Measurements from ENCODE around the gene OGT.
"Not testable (repeated sequence)": the region's sequence is repeated elsewhere in the genome, so short reads cannot be mapped to it uniquely, and the experiment has no call there.

Gene OGT

DNA sequence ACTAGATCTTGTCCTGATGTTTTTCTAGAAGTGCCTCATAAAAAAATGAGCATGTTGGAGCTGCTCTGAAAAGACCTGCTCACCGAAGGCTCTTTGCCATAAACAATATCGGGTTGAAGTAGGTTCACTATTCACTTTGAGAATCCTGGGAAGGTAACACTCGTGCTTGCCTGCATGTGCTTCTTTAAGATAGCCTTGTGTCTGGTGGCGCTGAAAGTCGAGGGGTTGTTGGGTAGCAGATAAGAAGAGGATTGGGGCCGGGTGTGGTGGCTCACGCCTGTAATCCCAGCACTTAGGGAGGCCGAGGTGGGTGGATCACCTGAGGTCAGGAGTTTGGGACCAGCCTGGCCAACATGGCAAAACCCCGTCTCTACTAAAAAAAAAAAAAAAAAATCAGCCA lies 78.8 kb downstream of the OGT start:
- not testable (repeated sequence) for H3K4me1 ChIP-seq (ENCODE audit: control insufficient read depth, insufficient read depth, low read length, poor library complexity, severe bottlenecking); H3K9me3 ChIP-seq (ENCODE audit: control insufficient read depth, low read length); H3K4me3 ChIP-seq (ENCODE audit: extremely low read depth, insufficient read depth, low read length, poor library complexity, severe bottlenecking); H3K27ac ChIP-seq (ENCODE audit: low read depth, low read length, severe bottlenecking)
- WGBS, 2 experiments (ENCODE audit: insufficient coverage in 2 of 2): 100% methylated on average over 1 to 5 of the region's 9 CpGs
- peaks cover 34% of the 10 kb centered on the region for H3K36me3 ChIP-seq (ENCODE audit: control insufficient read depth, insufficient read depth, low read length)

DNA sequence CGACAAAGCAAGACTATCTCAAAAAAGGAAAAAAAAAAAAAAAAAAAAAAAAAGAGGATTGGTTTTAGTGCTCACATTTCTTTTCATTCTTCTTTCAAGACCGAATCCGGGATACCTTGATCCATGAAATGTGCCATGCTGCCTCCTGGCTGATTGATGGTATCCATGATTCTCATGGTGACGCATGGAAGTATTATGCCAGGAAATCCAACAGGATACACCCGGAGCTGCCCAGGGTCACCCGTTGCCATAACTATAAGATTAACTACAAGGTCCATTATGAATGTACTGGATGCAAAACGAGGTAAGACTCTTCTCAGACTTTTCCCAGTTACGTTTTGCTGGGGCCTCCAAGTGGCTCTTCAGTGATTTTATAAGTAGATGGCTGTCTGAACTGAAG lies 79.4 kb downstream of the OGT start:
- Histone ChIP-seq H3K9me3 (ENCODE audit: control insufficient read depth, low read length) (no peaks in the 10 kb centered on the region), H3K36me3 (ENCODE audit: control insufficient read depth, insufficient read depth, low read length) (peaks cover 31% of the 10 kb centered on the region)
- WGBS, 2 experiments (ENCODE audit: insufficient coverage in 2 of 2): 100% methylated on average over 3 of the region's 8 CpGs; no CpG with 5 or more reads in 1 of the 2 experiments

GRCh38 chrX:71615056-71615455 lies 82.2 kb downstream of the OGT start:
- WGBS, 2 experiments (ENCODE audit: insufficient coverage in 2 of 2): 92% methylated on average over 2 of the region's 4 CpGs; no CpG with 5 or more reads in 1 of the 2 experiments
- Histone ChIP-seq H3K9me3 (ENCODE audit: control insufficient read depth, low read length) (no peaks in the 10 kb centered on the region), H3K4me3 (ENCODE audit: extremely low read depth, insufficient read depth, low read length, poor library complexity, severe bottlenecking) (no peak overlapping the region), H3K4me1 (ENCODE audit: control insufficient read depth, insufficient read depth, low read length, poor library complexity, severe bottlenecking) (no peaks in the 10 kb centered on the region), H3K36me3 (ENCODE audit: control insufficient read depth, insufficient read depth, low read length) (peaks cover 15% of the 10 kb centered on the region), H3K27ac (ENCODE audit: low read depth, low read length, severe bottlenecking) (no peak overlapping the region)

More for the DNA sequence above, 79.4 kb downstream of the OGT start:
- Histone ChIP-seq H3K27ac (ENCODE audit: low read depth, low read length, severe bottlenecking) (no peak overlapping the region), H3K4me1 (ENCODE audit: control insufficient read depth, insufficient read depth, low read length, poor library complexity, severe bottlenecking) (no peaks in the 10 kb centered on the region), H3K4me3 (ENCODE audit: extremely low read depth, insufficient read depth, low read length, poor library complexity, severe bottlenecking) (no peak overlapping the region)

- 85 to 91% methylated on average over 4 to 6 of the region's 10 CpGs for WGBS, 2 experiments (ENCODE audit: insufficient coverage in 2 of 2)
- no peak overlapping the region for H3K4me3 ChIP-seq (ENCODE audit: extremely low read depth, insufficient read depth, low read length, poor library complexity, severe bottlenecking)
- H3K27ac ChIP-seq (ENCODE audit: low read depth, low read length, severe bottlenecking): no peak overlapping the region
- peaks cover 13% of the 10 kb centered on the region for H3K36me3 ChIP-seq (ENCODE audit: control insufficient read depth, insufficient read depth, low read length)
- no peaks in the 10 kb centered on the region for H3K4me1 ChIP-seq (ENCODE audit: control insufficient read depth, insufficient read depth, low read length, poor library complexity, severe bottlenecking)
- no peaks in the 10 kb centered on the region for H3K9me3 ChIP-seq (ENCODE audit: control insufficient read depth, low read length)
Observed at GRCh38 chrX:71615954-71616353, 83.0 kb downstream of the OGT start.

DNA sequence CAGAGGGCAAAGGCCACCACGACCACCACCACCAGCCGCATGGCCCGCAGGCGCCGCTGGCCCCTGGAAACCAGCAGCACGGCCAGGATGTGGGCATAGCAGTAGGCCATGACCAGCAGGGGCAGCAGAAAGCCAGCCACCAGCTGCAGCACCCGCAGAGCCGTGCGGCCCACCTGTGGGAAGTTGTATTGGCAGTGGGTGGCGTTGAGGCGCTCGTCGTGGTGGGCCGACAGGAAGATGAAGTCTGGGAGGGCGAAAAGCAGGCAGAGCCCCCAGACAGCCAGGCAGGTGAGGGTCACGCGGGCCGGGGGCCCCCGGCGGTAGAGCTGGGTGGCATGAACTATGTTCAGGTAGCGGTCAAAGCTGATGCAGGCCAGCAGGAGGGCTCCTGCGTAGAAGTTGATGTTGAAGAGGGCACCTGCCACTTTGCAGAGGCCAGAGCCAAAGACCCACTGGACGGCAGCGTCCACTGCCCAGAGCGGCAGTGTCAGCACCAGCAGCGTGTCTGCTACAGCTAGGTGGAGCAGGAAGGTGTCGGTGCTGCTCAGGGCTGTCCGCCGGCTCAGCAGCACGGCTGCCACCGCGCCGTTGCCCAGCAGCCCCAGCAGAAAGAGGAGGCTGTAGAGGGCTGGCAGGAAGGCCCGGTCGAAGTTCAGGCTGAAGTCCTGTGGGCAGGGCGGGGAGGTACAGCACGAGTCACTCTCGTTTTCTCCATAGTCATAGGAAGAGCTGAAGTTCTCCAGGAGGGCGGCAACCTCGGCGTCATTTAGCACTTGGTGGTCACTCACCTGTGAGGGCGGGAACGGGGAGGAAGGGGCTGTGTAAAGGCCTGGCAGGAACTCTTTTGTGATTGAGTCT lies 84.0 kb downstream of the OGT start:
- Histone ChIP-seq H3K27ac (ENCODE audit: low read depth, low read length, severe bottlenecking) (no peak overlapping the region), H3K4me1 (ENCODE audit: control insufficient read depth, insufficient read depth, low read length, poor library complexity, severe bottlenecking) (no peaks in the 10 kb centered on the region), H3K4me3 (ENCODE audit: extremely low read depth, insufficient read depth, low read length, poor library complexity, severe bottlenecking) (no peak overlapping the region), H3K9me3 (ENCODE audit: control insufficient read depth, low read length) (no peaks in the 10 kb centered on the region), H3K36me3 (ENCODE audit: control insufficient read depth, insufficient read depth, low read length) (peaks cover 5% of the 10 kb centered on the region)
- 93 to 96% methylated on average over 26 of the region's 43 CpGs for WGBS, 2 experiments (ENCODE audit: insufficient coverage in 2 of 2)

DNA sequence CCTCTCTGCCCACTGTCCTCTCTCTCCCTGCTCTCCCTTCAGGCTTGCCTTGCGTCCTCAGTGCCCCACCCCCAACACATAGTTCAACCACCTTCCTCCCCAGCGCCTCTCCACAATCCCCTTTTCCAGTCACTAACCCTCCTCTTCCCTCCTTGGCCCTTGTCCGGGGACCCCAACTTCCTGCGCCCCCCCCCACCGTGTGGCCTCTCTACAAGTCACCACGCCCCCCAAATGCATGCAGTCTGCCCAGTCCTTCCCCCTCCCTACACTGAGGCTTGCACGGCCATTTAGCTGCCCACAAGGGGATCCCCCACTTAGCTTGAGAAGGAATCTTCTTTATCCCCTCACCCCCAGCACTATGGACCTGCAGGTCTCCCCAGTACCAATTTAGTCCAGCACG lies 84.8 kb downstream of the OGT start:
- peaks cover 1% of the 10 kb centered on the region for H3K36me3 ChIP-seq (ENCODE audit: control insufficient read depth, insufficient read depth, low read length)
- H3K27ac ChIP-seq (ENCODE audit: low read depth, low read length, severe bottlenecking): no peak overlapping the region
- no peaks in the 10 kb centered on the region for H3K4me1 ChIP-seq (ENCODE audit: control insufficient read depth, insufficient read depth, low read length, poor library complexity, severe bottlenecking)
- 80% methylated on average over 1 of the region's 8 CpGs; no CpG with 5 or more reads in 1 of the 2 experiments for WGBS, 2 experiments (ENCODE audit: insufficient coverage in 2 of 2)
- no peaks in the 10 kb centered on the region for H3K9me3 ChIP-seq (ENCODE audit: control insufficient read depth, low read length)
- no peak overlapping the region for H3K4me3 ChIP-seq (ENCODE audit: extremely low read depth, insufficient read depth, low read length, poor library complexity, severe bottlenecking)

DNA sequence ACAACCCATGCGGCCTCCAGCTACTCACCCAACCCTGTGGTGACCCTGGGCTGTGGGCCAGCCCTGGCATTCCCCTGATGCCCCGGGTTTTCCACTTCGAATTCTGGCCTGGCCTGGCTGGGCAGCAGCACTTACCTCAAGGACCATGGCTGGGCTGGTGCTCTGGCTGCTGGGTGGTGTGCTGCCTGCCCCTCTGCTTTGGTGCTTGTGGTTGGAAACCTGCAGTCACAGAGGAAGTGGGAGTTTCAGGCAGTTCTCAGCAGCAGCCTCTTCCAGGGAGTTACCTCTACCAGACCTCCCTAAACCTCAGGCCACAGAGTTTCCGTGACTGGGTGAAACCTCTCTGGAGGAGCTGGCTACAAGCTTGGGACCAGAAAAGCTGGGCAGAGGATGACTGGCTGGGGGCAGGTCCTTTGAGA lies 85.4 kb downstream of the OGT start, which contains the start of gene CXCR3:
Gene CXCR3 (minus strand): TSS at position 209 of the 419 bp plus-strand sequence. CDS start 62 bp downstream, at position 147.
- WGBS, 2 experiments (ENCODE audit: insufficient coverage in 2 of 2): 100% methylated on average over 3 of the region's 4 CpGs; no CpG with 5 or more reads in 1 of the 2 experiments

DNA sequence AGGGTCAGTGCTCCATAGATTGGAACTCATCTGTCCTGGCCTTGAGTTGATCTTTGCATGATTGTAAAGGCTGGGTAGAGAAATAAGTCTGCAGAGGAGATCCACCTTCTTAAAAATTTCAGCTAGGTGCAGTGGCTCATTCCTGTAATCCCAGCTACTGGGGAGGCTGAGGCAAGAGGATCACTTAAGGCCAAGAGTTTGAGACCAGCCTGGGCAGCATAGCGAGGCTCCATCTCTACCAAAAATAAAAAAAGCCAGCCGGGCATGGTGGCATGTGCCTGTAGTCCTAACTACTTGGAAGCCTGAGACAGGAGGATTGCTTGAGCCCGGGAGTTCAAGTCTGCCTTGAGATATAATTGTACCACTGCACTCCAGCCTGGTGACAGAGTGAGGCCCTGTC lies 85.9 kb downstream of the OGT start:
- Histone ChIP-seq H3K9me3 (ENCODE audit: control insufficient read depth, low read length) (no peaks in the 10 kb centered on the region), H3K4me1 (ENCODE audit: control insufficient read depth, insufficient read depth, low read length, poor library complexity, severe bottlenecking) (peaks cover 3% of the 10 kb centered on the region), H3K36me3 (ENCODE audit: control insufficient read depth, insufficient read depth, low read length) (no peaks in the 10 kb centered on the region), H3K27ac (ENCODE audit: low read depth, low read length, severe bottlenecking) (no peak overlapping the region), H3K4me3 (ENCODE audit: extremely low read depth, insufficient read depth, low read length, poor library complexity, severe bottlenecking) (no peak overlapping the region)
- 100% methylated on average over 1 of the region's 3 CpGs; no CpG with 5 or more reads in 1 of the 2 experiments for WGBS, 2 experiments (ENCODE audit: insufficient coverage in 2 of 2)

More for the DNA sequence above, 85.4 kb downstream of the OGT start, which contains the start of gene CXCR3:
- Histone ChIP-seq H3K27ac (ENCODE audit: low read depth, low read length, severe bottlenecking) (no peak within 1 kb of the TSS), H3K9me3 (ENCODE audit: control insufficient read depth, low read length) (no peaks in the 10 kb centered on the region), H3K4me1 (ENCODE audit: control insufficient read depth, insufficient read depth, low read length, poor library complexity, severe bottlenecking) (peaks cover 3% of the 10 kb centered on the region), H3K4me3 (ENCODE audit: extremely low read depth, insufficient read depth, low read length, poor library complexity, severe bottlenecking) (no peak within 1 kb of the TSS), H3K36me3 (ENCODE audit: control insufficient read depth, insufficient read depth, low read length) (no peaks in the 10 kb centered on the region)

DNA sequence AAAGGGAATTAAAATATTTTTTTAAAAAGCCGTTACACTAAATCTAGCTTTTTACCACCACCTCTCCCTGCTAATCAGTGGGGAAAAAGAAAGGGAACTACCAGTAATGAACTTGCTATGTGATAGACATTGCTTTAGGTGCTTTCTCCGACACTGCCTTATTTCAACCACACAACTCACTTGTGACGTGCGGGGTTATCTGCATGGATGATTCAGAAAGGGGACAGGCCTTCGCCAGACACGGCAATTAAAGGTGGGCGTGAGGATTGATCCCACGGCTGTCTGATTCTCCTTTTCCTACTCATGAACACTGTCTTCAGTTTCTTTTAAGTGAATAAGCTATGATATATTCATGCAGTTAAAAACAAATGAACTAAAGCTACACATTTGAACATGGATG lies 86.3 kb downstream of the OGT start:
- Histone ChIP-seq H3K36me3 (ENCODE audit: control insufficient read depth, insufficient read depth, low read length) (no peaks in the 10 kb centered on the region), H3K9me3 (ENCODE audit: control insufficient read depth, low read length) (no peaks in the 10 kb centered on the region), H3K27ac (ENCODE audit: low read depth, low read length, severe bottlenecking) (no peak overlapping the region), H3K4me1 (ENCODE audit: control insufficient read depth, insufficient read depth, low read length, poor library complexity, severe bottlenecking) (peaks cover 3% of the 10 kb centered on the region), H3K4me3 (ENCODE audit: extremely low read depth, insufficient read depth, low read length, poor library complexity, severe bottlenecking) (no peak overlapping the region)
- no CpG with 5 or more reads among the region's 8 CpGs for WGBS, 2 experiments (ENCODE audit: insufficient coverage in 2 of 2)

DNA sequence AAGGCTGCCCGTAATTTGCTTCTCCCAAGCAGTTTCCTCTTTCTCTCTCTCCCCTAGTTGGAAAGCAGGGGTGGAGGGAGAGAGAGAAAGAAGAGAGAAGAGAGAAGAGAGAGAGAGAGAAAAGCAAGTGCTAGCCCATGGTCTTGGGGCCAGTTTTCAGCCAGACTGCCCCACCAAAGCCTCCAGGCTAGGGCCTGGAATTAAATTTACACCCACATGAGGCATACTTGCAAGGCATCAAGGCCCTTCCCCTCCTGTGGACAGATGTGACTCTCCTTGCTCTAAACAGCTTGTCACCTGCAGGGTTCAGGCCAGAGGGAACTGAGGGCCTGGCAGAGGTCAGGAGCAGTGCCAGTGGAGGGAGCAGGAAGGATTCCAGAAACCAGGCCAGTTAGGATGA lies 87.1 kb downstream of the OGT start:
- Histone ChIP-seq H3K4me3 (ENCODE audit: extremely low read depth, insufficient read depth, low read length, poor library complexity, severe bottlenecking) (no peak overlapping the region), H3K27ac (ENCODE audit: low read depth, low read length, severe bottlenecking) (no peak overlapping the region), H3K36me3 (ENCODE audit: control insufficient read depth, insufficient read depth, low read length) (no peaks in the 10 kb centered on the region), H3K9me3 (ENCODE audit: control insufficient read depth, low read length) (no peaks in the 10 kb centered on the region), H3K4me1 (ENCODE audit: control insufficient read depth, insufficient read depth, low read length, poor library complexity, severe bottlenecking) (peaks cover 3% of the 10 kb centered on the region)
- WGBS, 2 experiments (ENCODE audit: insufficient coverage in 2 of 2): no CpG with 5 or more reads among the region's 1 CpG

DNA sequence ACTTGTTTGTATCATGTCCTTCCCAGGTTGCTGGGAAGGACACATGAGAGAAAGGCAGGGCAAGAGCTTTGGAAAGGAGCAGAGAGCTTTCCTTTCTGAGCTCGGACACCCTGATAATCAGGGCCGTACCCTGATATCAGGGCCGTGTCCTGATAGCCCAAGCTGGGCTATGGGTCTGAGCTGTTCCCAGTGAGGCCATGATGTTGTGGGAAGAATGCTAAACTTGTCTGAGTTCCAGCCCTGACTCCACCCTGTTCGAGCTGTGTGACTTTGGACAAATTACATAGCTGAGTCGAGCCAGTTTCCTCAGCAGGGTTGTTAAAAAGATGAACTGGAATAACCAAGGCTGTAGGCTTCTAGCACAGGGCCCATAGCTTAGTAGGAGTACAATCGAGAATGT lies 88.7 kb downstream of the OGT start:
- Histone ChIP-seq H3K27ac (ENCODE audit: low read depth, low read length, severe bottlenecking) (no peak overlapping the region), H3K4me3 (ENCODE audit: extremely low read depth, insufficient read depth, low read length, poor library complexity, severe bottlenecking) (no peak overlapping the region), H3K36me3 (ENCODE audit: control insufficient read depth, insufficient read depth, low read length) (no peaks in the 10 kb centered on the region), H3K9me3 (ENCODE audit: control insufficient read depth, low read length) (no peaks in the 10 kb centered on the region), H3K4me1 (ENCODE audit: control insufficient read depth, insufficient read depth, low read length, poor library complexity, severe bottlenecking) (peaks cover 3% of the 10 kb centered on the region)
- WGBS, 2 experiments (ENCODE audit: insufficient coverage in 2 of 2): 100% methylated on average over 1 to 3 of the region's 6 CpGs

Data from mesodermal cell (in vitro differentiated cells).